GM19455 (cell line): Measurements from ENCODE around the gene WDR41.
A peak's percentile ranks its signal among the peaks of the same experiment; 100 is the strongest.
"Not testable (repeated sequence)": the region's sequence is repeated elsewhere in the genome, so short reads cannot be mapped to it uniquely, and the experiment has no call there.

ENCODE experiments used
- ATAC-seq: cut with Tn5 transposase; IDR thresholded peaks from one replicate; pipeline ENCODE4 v1.9.1; 2021; ENCODE audit not compliant: unreplicated experiment

WDR41 gene, protein sequence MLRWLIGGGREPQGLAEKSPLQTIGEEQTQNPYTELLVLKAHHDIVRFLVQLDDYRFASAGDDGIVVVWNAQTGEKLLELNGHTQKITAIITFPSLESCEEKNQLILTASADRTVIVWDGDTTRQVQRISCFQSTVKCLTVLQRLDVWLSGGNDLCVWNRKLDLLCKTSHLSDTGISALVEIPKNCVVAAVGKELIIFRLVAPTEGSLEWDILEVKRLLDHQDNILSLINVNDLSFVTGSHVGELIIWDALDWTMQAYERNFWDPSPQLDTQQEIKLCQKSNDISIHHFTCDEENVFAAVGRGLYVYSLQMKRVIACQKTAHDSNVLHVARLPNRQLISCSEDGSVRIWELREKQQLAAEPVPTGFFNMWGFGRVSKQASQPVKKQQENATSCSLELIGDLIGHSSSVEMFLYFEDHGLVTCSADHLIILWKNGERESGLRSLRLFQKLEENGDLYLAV

DNA sequence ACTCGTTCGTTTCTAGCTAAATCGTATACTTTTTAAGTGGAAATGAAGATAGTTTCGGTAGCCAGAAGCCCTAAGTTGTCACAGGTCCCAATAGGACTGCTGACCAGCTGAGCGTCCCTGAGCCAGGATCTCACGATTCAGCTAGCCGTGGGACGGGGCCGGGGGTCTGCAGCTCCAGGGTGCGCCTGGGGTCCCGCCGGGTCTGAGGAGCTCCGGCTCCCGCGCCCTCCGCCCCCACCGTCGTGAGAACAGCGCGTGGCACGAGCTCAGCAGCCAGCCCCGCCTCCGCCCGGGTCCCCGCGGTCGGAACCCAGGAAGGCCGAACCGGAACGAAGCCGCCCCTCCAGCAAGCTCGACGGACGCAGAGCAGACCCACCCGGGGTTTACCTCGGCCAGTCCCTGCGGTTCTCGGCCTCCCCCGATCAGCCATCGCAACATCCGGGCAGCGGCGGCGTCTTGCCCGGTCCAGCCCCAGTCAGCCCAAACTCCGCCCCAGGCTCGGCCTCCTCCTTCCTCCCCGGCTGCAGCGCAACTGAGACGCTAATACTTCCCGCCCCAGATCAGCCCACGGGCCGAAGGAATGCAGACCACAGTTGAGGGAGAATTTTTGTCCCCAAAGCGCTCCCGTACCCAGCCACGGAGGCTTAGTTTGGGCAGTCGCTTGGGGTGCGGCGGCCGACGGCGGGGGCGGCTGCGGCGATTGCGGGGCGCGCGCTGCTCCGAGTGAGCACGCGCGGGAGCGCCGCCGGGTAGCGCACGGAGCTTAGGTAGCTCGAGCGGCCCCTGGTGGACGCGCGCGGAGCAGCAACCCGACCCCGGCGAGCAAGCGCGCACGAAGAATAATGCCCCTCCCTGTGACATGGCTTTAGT lies at the start of gene WDR41:
WDR41 (minus strand) TSS at position 534 of the 870 bp plus-strand sequence; CDS start at position 438, 96 bp downstream.
- peak; percentile 91 for ATAC-seq

DNA sequence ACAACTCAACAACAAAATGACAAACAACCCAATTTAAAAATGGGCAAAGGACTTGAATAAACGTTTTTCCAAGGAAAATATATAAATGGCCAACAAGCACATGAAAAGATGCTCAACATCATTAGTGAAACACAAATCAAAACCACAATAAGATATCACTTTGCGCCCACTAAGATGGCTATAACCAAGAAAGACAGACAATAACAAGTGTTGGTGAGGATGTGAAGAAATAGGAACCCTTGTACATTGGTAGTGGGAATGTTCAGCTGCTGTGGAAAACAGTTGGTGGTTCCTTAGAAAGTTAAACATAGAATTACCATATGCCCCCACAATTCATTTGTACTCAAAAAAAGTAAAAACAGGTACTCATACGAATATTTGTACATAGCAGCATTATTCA lies 39.2 kb upstream of the WDR41 start:
- ATAC-seq, result no peak

DNA sequence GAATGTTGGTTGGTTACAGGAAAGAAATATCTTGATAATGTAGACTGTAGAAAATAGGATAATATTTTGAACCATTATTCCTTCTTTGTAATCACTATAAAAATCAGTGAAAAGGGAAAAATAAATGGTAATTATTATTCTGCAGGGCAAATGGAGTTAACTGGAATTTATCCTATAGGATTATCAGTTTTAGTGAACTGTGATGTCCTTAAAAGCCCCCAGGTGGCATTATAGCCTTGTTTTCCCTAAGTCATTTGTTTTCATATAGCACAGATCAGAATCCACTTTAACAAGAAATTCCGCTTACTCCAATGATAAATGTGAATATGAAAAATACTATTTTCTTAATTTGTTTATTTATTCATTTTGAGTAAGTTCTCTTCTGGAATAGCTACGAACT lies 26.2 kb upstream of the WDR41 start:
- ATAC-seq, result no peak

DNA sequence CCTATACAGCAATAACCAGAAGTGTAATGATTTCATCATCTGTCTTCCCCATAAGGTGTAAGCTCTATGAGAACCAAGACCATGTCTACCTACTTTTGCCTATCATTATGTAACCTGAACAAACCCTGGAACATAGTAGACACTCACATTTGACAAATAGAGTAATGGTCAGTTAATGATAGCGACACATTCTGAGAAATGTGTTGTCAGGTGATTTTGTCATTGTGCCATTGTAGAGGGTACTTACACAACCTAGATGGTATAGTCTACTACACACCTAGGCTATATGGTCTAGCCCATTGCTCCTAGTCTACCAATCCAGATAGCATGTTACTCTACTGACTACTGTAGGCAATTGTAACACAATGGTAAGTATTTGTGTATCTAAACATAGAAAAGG lies 22.3 kb upstream of the WDR41 start:
- no peak for ATAC-seq

DNA sequence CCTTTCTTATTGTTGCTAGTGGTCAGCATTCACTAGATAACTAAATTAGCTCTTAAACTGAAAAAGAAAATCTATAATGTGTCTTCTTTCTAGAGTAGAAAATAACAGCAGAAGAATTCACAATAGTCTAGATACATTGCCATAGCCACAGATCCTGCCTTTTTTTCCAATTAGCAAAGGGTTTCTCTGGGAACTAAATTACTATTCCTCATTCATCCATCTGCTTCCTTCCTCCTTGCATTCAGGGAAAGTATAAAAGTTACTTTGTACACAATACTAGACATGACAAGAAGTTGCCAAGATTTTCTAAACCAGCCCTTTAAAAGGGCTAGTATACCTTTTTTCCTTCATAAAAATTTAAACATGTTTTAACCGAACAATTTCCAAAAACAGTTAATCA lies 21.2 kb upstream of the WDR41 start:
- ATAC-seq, result no peak

DNA sequence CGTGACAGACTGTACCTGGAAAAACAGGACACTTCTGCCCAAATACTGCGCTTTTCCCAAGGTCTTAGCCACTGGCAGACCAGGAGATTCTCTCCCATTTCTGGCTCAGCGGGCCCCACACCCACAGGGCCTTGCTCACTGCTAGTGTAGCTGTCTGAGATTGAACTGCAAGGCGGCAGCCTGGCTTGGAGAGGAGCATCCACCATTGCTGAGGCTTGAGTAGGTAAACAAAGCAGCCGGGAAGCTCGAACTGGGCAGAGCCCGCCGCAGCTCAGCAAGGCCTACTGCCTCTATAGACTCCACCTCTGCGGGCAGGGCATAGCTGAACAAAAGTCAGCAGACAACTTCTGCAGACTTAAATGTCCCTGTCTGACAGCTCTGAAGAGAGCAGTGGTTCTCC lies 9.0 kb upstream of the WDR41 start:
- not testable (repeated sequence) for ATAC-seq

DNA sequence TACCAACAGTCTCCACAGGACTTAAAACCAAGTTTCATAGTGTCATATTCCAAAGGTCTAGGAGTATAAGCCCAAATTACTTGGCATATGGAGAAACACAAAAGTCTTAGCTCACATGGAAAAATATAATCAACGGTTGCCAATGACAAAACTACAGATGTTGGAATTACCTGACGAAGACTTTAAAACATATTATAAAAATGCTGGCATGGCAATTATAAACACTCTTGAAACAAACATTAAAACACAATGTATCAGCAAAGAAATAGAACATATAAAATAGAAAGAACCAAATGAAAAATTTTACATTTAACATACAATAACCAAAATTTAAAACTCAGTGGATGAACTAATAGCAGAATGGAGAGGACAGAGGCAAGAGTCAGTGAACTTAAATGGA lies 7.9 kb upstream of the WDR41 start:
- ATAC-seq, result no peak

DNA sequence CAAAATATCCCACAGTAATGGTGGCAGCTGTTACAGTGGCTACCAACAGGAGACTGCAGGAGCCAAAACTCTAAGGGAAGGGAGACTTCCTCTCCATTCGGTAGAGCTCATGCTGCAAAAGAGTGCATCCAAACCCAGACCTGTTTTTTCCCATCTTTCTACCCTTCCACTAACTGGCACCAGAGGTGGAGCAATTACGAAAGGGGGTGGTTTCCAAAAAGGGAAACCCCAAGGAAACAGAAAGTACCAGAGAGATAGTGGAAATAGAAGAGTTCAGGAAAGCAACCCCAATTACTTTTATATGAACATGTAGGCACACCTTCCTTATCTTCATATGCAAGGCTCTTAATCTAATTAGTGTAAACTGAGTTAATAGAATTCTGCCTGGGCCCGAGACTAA lies 7.3 kb upstream of the WDR41 start:
- ATAC-seq, result no peak

DNA sequence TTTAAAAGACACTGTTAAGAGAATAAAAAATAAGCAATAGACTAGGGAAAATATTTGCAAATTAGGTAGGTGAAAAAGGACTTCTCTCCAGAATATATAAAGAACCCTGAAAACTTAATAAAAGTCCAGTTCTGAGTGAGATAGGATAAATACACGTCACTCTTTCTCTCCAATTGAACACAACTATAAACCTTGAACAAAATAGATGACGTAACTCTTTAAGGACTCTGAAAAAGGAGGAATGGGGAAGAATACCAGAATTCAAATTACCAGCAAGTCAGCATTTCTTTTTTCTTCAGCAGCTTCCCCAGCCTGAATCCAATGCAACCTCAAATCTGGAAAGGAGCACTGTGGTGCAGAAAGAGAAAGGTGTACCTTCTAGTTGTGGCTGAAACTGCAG lies 6.8 kb upstream of the WDR41 start:
- no peak for ATAC-seq

DNA sequence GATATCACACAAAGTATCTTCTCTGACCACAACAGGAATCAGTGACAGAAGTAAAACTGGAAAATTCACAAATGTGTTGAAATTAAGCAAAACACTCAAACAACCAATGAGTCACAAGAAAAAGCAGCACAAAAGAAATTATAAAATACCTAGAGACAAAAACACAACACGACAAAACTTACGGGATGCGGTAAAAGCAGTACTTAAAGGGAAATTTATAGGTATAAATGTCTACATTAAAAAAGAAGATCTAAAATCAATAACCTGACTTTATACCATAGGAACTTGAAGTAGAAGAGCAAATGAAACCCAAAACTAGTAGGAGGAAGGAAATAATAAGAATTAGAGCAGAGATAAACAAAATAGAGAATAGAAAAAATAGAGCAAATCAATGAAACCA lies 2.8 kb upstream of the WDR41 start:
- ATAC-seq, result no peak

DNA sequence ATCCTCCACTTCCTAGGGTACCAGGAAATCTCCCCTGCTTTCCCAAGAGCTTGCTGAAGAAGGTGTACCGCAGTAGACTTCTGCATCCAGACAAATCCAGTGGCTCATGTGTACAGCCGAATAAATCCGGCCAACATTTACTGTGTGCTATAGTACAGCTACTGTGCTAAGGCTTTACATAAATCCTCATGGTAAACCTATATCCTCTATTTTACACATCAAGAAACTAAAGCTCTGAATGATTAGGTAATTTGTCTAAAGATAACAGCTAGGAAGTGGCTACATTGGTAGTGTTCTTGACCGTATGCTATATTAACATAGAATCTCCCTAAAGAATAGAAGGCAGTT lies 511 bp upstream of the WDR41 start:
- ATAC-seq, result peak; percentile 19

DNA sequence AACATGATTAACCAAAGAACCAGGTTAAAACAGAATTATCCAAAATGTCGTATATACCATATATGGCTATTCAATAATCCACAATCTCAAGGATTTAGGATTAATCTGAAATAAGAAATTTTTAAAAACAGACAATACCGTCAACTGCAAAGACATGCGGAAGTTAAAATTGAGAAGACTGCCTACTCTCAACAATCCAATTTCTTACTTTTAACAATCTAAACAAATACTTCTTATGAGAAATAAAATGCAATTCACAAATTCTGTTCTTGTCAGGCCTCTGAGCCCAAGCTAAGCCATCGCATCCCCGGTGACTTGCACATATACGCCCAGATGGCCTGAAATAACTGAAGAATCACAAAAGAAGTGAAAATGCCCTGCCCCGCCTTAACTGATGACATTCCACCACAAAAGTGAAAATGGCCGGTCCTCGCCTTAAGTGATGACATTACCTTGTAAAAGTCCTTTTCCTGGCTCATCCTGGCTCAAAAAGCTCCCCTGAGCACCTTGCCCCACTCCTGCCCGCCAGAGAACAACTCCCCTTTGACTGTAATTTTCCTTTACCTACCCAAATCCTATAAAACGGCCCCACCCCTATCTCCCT lies 1.3 kb downstream of the WDR41 start:
- not testable (repeated sequence) for ATAC-seq

DNA sequence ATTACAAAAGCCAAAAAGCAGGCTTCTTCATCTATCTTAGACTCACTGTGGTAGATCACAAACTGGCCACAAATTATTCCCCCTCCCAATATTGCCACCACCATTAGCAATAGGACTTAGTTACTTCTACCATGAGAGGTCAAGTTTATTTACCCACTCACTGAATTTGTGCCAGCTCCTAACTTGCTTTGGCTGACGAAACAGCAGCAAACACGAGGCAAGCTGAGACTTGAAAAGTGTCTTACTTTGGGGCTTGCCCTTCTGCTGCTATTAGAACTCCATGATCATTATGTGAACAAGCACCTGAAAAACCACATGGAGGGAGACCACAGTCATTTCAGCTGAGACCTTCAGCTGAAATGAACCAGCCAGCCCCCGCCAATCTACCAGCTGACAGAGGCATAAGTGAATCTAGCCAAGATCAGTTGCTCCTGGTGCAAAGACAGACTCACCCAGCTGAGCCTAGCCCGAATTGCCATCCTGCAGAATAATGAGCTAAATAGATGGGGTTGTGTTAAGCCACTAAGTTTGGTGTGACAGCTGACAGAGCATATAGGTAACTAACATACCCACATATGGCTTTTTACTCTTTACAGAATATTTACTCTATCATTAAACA lies 5.7 kb downstream of the WDR41 start:
- ATAC-seq, result no peak

DNA sequence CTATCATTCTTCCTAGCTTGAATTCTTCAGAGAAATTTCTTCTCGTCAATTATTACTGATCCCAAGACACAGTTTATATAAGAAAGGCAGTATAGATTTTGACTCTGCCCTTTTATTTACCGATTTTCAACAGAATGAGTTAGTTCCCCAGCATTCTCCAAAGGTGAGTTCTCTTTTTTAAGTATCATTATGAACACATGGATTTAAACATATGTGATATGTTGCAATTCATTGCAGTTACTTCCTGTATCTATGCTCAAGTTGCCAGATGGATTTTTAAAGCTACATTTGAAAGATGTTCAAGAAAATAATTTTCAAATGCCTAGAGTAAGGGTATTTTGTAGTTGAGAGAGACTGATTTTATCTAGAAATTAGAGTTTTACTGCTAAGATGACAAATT lies 8.4 kb downstream of the WDR41 start:
- no peak for ATAC-seq

DNA sequence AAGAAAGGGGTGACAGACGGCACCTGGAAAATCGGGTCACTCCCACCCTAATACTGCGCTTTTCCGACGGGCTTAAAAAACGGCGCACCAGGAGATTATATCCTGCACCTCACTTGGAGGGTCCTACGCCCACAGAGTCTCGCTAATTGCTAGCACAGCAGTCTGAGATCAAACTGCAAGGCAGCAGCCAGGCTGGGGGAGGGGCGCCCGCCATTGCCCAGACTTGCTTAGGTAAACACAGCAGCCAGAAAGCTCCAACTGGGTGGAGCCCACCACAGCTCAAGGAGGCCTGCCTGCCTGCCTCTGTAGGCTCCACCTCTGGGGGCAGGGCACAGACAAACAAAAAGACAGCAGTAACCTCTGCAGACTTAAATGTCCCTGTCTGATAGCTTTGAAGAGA lies 17.1 kb downstream of the WDR41 start:
- ATAC-seq, result not testable (repeated sequence)

DNA sequence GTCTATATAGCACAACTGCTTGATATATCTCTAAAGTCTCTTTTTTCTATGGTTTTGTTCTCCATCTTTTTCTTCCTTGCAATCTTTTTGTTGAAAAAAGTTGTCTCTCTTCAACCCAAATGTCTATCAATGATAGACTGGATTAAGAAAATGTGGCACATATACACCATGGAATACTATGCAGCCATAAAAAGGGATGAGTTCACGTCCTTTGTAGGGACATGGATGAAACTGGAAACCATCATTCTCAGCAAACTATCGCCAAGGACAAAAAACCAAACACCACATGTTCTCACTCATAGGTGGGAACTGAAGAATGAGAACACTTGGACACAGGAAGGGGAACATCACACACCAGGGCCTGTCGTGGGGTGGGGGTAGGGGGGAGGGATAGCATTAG lies 23.2 kb downstream of the WDR41 start:
- ATAC-seq, result not testable (repeated sequence)

DNA sequence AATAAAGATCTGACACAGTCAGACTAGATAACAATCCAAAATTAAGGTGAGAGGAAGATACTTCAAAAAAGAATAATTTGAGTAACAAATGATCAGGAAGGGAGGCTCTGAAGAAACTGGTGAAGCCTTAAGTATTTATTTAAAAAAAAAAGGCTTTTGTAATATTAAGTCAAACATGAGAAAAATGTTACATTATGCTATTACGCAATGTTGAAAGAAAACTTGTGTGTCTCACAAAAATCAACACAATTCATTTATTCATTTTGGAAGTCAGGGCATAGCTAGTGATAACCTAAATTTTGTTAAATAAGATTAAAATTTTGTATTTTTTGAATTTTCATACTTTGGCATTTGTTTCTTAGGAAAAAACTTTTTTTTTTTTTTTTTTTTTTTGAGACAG lies 28.2 kb downstream of the WDR41 start:
- no peak for ATAC-seq

DNA sequence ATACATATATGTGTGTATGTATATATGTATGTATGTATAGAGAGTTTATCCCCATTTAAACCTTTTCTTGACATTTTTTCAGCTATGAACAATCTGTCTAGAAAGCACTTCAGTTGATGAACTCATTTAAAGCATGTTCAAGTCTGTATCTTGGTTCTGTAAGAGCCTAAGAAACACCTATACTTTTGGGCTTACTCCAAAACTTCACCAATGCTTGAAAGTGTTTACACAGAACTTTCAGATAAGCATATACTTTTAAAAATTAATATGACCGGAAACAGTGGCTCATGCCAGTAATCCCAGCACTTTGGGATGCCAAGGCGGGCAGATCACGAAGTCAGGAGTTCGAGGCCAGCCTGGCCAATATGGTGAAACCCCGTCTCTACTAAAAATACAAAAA lies 30.8 kb downstream of the WDR41 start:
- ATAC-seq, result no peak

DNA sequence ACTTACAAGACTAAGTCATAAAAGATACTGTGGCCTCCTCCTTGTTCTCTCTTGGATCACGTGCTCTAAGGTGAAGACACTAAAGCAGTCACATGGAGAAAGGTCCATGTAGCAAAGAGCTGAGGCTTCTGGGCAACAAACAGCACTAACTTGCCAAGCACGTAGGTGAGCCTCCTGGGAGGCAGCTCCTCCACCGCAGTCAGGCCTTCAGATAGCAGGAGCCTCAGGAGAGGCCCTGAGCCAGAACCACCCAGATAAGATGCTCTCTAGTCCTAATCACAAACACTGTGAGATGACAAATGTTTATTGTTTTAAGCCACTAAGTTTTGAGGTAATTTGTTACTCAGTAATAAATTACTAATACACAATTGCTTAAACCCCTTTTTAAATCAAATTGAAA lies 38.0 kb downstream of the WDR41 start:
- ATAC-seq, result no peak

DNA sequence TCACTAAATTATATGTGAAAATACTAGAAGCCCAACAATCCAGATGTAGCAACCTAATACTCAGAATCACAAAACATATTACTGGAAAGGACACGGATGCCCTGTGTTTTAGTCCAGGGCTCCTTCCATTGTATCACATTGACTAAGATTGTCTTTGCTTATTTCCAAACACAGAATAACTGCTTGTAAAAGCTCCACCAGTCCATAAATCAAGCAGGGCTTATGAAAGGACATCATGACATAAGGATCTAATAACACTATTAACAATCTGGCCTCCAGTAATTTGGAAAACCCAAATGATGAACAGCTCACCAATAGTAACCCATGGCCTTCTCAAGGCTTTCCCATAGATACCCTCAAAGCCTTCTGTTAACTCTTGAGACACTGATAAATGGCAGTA lies 39.8 kb downstream of the WDR41 start:
- ATAC-seq, result no peak

DNA sequence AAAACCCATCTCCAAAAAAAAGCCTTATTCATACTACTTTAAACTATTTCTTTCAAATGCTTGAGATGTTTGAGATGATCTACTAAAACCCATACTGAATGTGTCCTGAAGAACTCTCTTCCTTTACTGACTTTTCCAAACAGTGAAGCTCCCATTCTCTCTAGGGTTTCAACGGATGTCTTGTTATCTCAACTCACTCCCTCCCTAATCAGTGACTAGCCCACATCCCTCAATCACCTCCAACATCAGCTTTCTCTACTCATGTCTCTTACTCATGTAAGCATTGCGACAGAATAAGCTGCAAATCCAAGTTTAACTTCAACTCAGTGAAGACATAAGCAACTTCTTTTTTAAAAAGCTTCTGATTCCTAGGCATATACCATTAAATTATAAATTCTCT lies 42.1 kb downstream of the WDR41 start:
- ATAC-seq, result no peak
